HepG2 (cell line): ENCODE results near the gene PLEKHG4. TPM values are rescaled to one million over a fixed set of nuclear protein-coding genes. Genes with fewer than 3 reads are reported as not detected.

Experiments
- ATAC-seq: fragments of 200-7000 bp; cut with Tn5 transposase; 3 replicates; pipeline ENCODE4 v1.9.1; 2020; ENCODE audit warnings: mild to moderate bottlenecking, moderate library complexity
- BruUV-seq: library from RNA; stranded (reverse); fragments of 400-500 nt; replicated peaks from 2 replicates; lab custom pipeline; 2021; lab: Mats Ljungman, UMichigan
- CTCF ChIA-PET: fragments of 300-600 bp; formaldehyde crosslinking; extraction: SDS; loops from one replicate; lab custom pipeline; 2021; ENCODE audit warnings: low total read pairs, inconsistent platforms, low intra/inter-chr PET ratio; lab: Yijun Ruan, JAX
- POLR2A ChIA-PET: fragments of 350-600 bp; sonication (Branson Sonifier 250); formaldehyde crosslinking; loops from one replicate; lab custom pipeline; 2020; ENCODE audit warnings: antibody characterized with exemption, inconsistent platforms; lab: Yijun Ruan, JAX
- DNase-seq: peaks from one replicate; pipeline ENCODE4 v3.0.0-alpha.2; 2015; ENCODE audit warnings: low spot score
- FAIRE-seq: peaks from 3 replicates; lab custom pipeline; 2011; peaks lifted over from hg19 to GRCh38; lab: Jason Lieb, UNC
- H2AFZ ChIP-seq: one replicate; pipeline ENCODE4 v1.6.1; 2011; ENCODE audit warnings: low read length, inconsistent platforms
- H3K27ac ChIP-seq: fragments of 300-600 bp; 3 replicates; pipeline ENCODE4 v1.8.0; 2011; ENCODE audit warnings: mixed run types, mild to moderate bottlenecking, mixed read lengths, low read length, inconsistent platforms; ENCODE audit not compliant: insufficient read depth; ENCODE audit errors: extremely low read length
- H3K27me3 ChIP-seq, 2 experiments: fragments of 200-600 bp in 1 of 2; 2 replicates in 1 of 2; 3 replicates in 1 of 2; pipeline versions ENCODE4 v1.6.0 to v1.8.0; 2011; ENCODE audit warnings: low read length in 2 of 2, mild to moderate bottlenecking in 2 of 2, moderate library complexity in 2 of 2, inconsistent platforms in 1 of 2; ENCODE audit not compliant: insufficient read depth in 2 of 2, control insufficient read depth in 1 of 2
- H3K36me3 ChIP-seq, 2 experiments: fragments of 200-600 bp in 1 of 2; replicated peaks in 1 of 2; 2 replicates in 1 of 2; 3 replicates in 1 of 2; pipeline versions ENCODE4 v1.5.1 to v1.8.0; 2011; ENCODE audit warnings: low read length in 2 of 2, inconsistent platforms in 1 of 2; ENCODE audit not compliant: insufficient read depth in 2 of 2, control insufficient read depth in 1 of 2
- H3K4me1 ChIP-seq: 2 replicates; pipeline ENCODE4 v1.5.1; 2012; ENCODE audit warnings: low read length, inconsistent platforms; ENCODE audit not compliant: insufficient read depth
- H3K4me2 ChIP-seq: 2 replicates; pipeline ENCODE4 v1.6.0; 2011; ENCODE audit warnings: low read depth, low read length, inconsistent platforms
- H3K4me3 ChIP-seq, 3 experiments: fragments of 200-600 bp in 1 of 3; sonication (generic), shearing (Covaris generic) in 1 of 3; replicated peaks in 1 of 3; 2 replicates each; pipeline ENCODE4 v1.5.1; 2011 to 2016; ENCODE audit warnings: low read length in 3 of 3, inconsistent platforms in 2 of 3, low read depth in 2 of 3, mild to moderate bottlenecking in 2 of 3, control low read depth in 1 of 3, mixed read lengths in 1 of 3; ENCODE audit not compliant: insufficient read depth in 1 of 3
- H3K79me2 ChIP-seq: one replicate; pipeline ENCODE4 v1.6.1; 2011; ENCODE audit warnings: low read length, inconsistent platforms; ENCODE audit not compliant: insufficient read depth
- H3K9ac ChIP-seq: 2 replicates; pipeline ENCODE4 v1.6.0; 2011; ENCODE audit warnings: mild to moderate bottlenecking, low read depth, low read length, inconsistent platforms; ENCODE audit not compliant: insufficient read depth
- H3K9me3 ChIP-seq: 2 replicates; pipeline ENCODE4 v1.5.1; 2012; ENCODE audit warnings: mild to moderate bottlenecking, low read length
- H4K20me1 ChIP-seq: 2 replicates; pipeline ENCODE4 v1.6.0; 2011; ENCODE audit warnings: inconsistent platforms, mild to moderate bottlenecking, low read length, moderate library complexity; ENCODE audit not compliant: insufficient read depth
- HOXA5 ChIP-seq: sonication (generic); formaldehyde crosslinking; IDR thresholded peaks from 2 replicates; pipeline ENCODE4 v1.4.0; 2020; ENCODE audit warnings: missing genetic modification reagents
- KDM2A ChIP-seq: sonication (generic); formaldehyde crosslinking; IDR thresholded peaks from 2 replicates; pipeline ENCODE4 v1.4.0; 2020; ENCODE audit warnings: low read depth, missing genetic modification reagents, borderline replicate concordance
- NONO ChIP-seq, 2 experiments: fragments of 450-650 bp in 1 of 2; sonication (generic) in 1 of 2; formaldehyde crosslinking in 1 of 2; IDR thresholded peaks in 1 of 2; conservative IDR thresholded peaks in 1 of 2; 2 replicates each; pipeline versions ENCODE4 v1.6.1 to v1.8.0; 2017 to 2022; ENCODE audit warnings: mild to moderate bottlenecking in 1 of 2, missing genetic modification reagents in 1 of 2, moderate library complexity in 1 of 2
- POLR2G ChIP-seq: fragments of 200-400 bp; formaldehyde crosslinking; IDR thresholded peaks from 2 replicates; pipeline ENCODE4 v1.6.1; 2018; ENCODE audit warnings: mild to moderate bottlenecking, low read depth, low read length, moderate library complexity
- SIX4 ChIP-seq: sonication (generic); formaldehyde crosslinking; IDR thresholded peaks from 2 replicates; pipeline ENCODE4 v1.4.0; 2020; ENCODE audit warnings: missing genetic modification reagents
- ZFY ChIP-seq: sonication (generic); formaldehyde crosslinking; IDR thresholded peaks from 2 replicates; pipeline ENCODE4 v1.4.0; 2020; ENCODE audit warnings: missing genetic modification reagents
- ZKSCAN8 ChIP-seq: IDR thresholded peaks from 2 replicates; pipeline ENCODE4 v1.6.1; 2016; ENCODE audit warnings: borderline replicate concordance, missing genetic modification reagents, missing compliant biosample characterization
- ZNF503 ChIP-seq: sonication (generic); formaldehyde crosslinking; IDR thresholded peaks from 2 replicates; pipeline ENCODE4 v1.4.0; 2020; ENCODE audit warnings: missing genetic modification reagents
- ZNF563 ChIP-seq: sonication (generic); formaldehyde crosslinking; IDR thresholded peaks from 2 replicates; pipeline ENCODE4 v1.8.0; 2022; ENCODE audit warnings: mild to moderate bottlenecking, moderate library complexity, missing genetic modification reagents
- WGBS: methylation state at CpG from one replicate; pipeline ENCODE4 v1.1.6; 2017; ENCODE audit warnings: low lambda C conversion rate; 5-methylcytosine and 5-hydroxymethylcytosine counted together
- in situ Hi-C: cut with HindIII; loops from 2 replicates; pipeline ENCODE4 v1.10.0; 2017; ENCODE audit warnings: low pct_unique_long_range_greater_than_20kb; ENCODE audit not compliant: extremely low pct_ligation_motif_present
- intact Hi-C: fragments of 100-400 bp; cut with micrococcal nuclease; formaldehyde crosslinking; loops from one replicate; pipeline ENCODE4 v1.10.0; 2022; ENCODE audit not compliant: unreplicated experiment
- polyA plus RNA-seq, 8 experiments: library from polyadenylated mRNA; depleted of rRNA in 3 of 8; stranded (reverse) in 7 of 8; unstranded in 1 of 8; fragments of >200 nt; fragmentation: Illumina TruSeq in 4 of 8; extraction: Trizol in 4 of 8; gene quantifications; 2 replicates each; pipeline versions ENCODE4 v1.2.1 to v1.2.3, GENCODE V29; 2011 to 2016; ENCODE audit warnings: low read depth in 4 of 8, missing spikeins in 1 of 8, mixed read lengths in 1 of 8; ENCODE audit not compliant: insufficient read depth in 1 of 8
- total RNA-seq, 5 experiments: library from RNA; depleted of rRNA; stranded (reverse); fragments of >200 nt; fragmentation: Illumina TruSeq; extraction: Trizol; gene quantifications; 2 replicates each; pipeline ENCODE4 v1.2.3, GENCODE V29; 2016; ENCODE audit warnings: low read depth in 1 of 5

Gene PLEKHG4
- total and polyA plus RNA-seq, 2 of the 13 experiments (the other 11 are each of a cell fraction or from before 2014, with no cell fraction given) = 7.1 to 13.6 TPM

- no peak overlapping the region for H3K27ac ChIP-seq
- intact Hi-C loops = no loop called here
- no peak for TF ChIP-seq ZNF503
- TF ChIP-seq NONO (IDR thresholded peaks at IDR 0.05) = no peak
- TF ChIP-seq NONO (CRISPR knock-in tag; conservative IDR thresholded peaks at IDR 0.05) = 0 out of 2 replicates have a peak, but pooled peaks have one; percentile 4
- no peak for TF ChIP-seq HOXA5 (CRISPR knock-in tag)
- peak; percentile 17; the same call in 1 of the 2 replicates for TF ChIP-seq KDM2A (CRISPR knock-in tag)
- TF ChIP-seq ZNF563 (CRISPR knock-in tag) = no peak
- TF ChIP-seq POLR2G = peak; percentile 55
- TF ChIP-seq SIX4 = no peak
- no peak for TF ChIP-seq ZKSCAN8 (CRISPR knock-in tag)
- 0 out of 2 replicates have a peak, but pooled peaks have one; percentile 26 for TF ChIP-seq ZFY (CRISPR knock-in tag)
- TF ChIP-seq, all 625 proteins: peak for 4
- H3K36me3 ChIP-seq = peaks cover 1 to 6% of the 10 kb centered on the region in 2 experiments; a peak in 2 of 5 replicates
- H3K4me1 ChIP-seq = no peaks in the 10 kb centered on the region
- BruUV-seq = no TSS peak
- no peak overlapping the region for H3K4me3 ChIP-seq
- POLR2A ChIA-PET = interaction anchor here (1.0 to 2.6 kb wide), 3 partner anchors 11 to 61 kb away, joined by 3 to 13 read pairs (median 3); partner anchors contain the start of genes FHOD1 and SLC9A5
- CTCF ChIA-PET = no interaction called here
- ATAC-seq (peak; percentile 26), FAIRE-seq (no peak), DNase-seq (no peak)
- 67% methylated on average over 4 of the region's 4 CpGs for WGBS
- H4K20me1 ChIP-seq = no peaks in the 10 kb centered on the region; the same call in 1 of the 2 replicates
- H3K9ac ChIP-seq = no peak overlapping the region
- no peaks in the 10 kb centered on the region for H3K79me2 ChIP-seq
- no peak overlapping the region for H2AFZ ChIP-seq
- no peak overlapping the region for H3K4me2 ChIP-seq
- H3K27me3 ChIP-seq = peaks cover 0 to 2% of the 10 kb centered on the region in 2 experiments; a peak in 1 of 5 replicates
- no peaks in the 10 kb centered on the region for H3K9me3 ChIP-seq
- in situ Hi-C loops = no loop called here
These were observed 7.9 kb upstream of the PLEKHG4 start for GRCh38 chr16:67271446-67271845.
